Uterus (tissue), 2 donors: ENCODE data around the gene VANGL2.

ENCODE experiments used
- POLR2A ChIP-seq, 2 donors: fragments of 450-650 bp; IDR thresholded peaks; one replicate each; pipeline ENCODE4 v1.6.1; 2016; ENCODE audit warnings: antibody characterized with exemption in 2 of 2, mild to moderate bottlenecking in 1 of 2, moderate library complexity in 1 of 2
- TF ChIP-seq, protein P1 (sequence below), 4 experiments: fragments of 200-600 bp in 2 of 4; fragments of 450-650 bp in 2 of 4; sonication (generic) in 2 of 4; IDR thresholded peaks; one replicate each; pipeline ENCODE4 v1.5.1; 2016 to 2019; ENCODE audit warnings: antibody characterized with exemption in 4 of 4, mild to moderate bottlenecking in 2 of 4, moderate library complexity in 1 of 4

DNA sequence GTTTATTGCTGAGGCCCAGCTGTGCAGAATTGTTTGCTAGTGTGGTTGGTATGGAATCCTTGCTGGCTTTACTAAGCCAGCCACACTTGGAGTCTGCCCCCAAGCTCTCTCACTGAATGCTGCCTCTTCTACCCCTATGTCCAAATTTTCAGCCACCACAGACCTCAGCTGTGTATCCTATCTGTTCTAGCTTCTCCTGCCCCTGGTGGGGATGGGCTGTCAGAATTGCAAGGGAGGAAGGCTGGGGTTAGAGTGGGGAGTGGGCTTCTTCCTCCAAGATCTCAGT, 29.1 kb upstream of the VANGL2 start:
- TF ChIP-seq, protein P1, sequence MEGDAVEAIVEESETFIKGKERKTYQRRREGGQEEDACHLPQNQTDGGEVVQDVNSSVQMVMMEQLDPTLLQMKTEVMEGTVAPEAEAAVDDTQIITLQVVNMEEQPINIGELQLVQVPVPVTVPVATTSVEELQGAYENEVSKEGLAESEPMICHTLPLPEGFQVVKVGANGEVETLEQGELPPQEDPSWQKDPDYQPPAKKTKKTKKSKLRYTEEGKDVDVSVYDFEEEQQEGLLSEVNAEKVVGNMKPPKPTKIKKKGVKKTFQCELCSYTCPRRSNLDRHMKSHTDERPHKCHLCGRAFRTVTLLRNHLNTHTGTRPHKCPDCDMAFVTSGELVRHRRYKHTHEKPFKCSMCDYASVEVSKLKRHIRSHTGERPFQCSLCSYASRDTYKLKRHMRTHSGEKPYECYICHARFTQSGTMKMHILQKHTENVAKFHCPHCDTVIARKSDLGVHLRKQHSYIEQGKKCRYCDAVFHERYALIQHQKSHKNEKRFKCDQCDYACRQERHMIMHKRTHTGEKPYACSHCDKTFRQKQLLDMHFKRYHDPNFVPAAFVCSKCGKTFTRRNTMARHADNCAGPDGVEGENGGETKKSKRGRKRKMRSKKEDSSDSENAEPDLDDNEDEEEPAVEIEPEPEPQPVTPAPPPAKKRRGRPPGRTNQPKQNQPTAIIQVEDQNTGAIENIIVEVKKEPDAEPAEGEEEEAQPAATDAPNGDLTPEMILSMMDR (IDR thresholded peaks at IDR 0.05) = no peak
- TF ChIP-seq POLR2A (IDR thresholded peaks at IDR 0.05) = no peak
